Glutamatergic neuron (in vitro differentiated cells): ENCODE results near the gene SLC16A2. TPM values are rescaled to one million over a fixed set of nuclear protein-coding genes. Genes with fewer than 3 reads are reported as not detected.

Experiments used
- DNase-seq: peaks from one replicate; pipeline ENCODE4 v3.0.0; 2022
- H3K27ac Mint-ChIP-seq: one replicate; pipeline ENCODE4 v1.8.0; 2020; ENCODE audit warnings: mild to moderate bottlenecking, mixed read lengths, inconsistent platforms; ENCODE audit not compliant: unreplicated experiment
- H3K27me3 Mint-ChIP-seq: one replicate; pipeline ENCODE4 v1.8.0; 2020; ENCODE audit warnings: mild to moderate bottlenecking, moderate library complexity, mixed read lengths, inconsistent platforms; ENCODE audit not compliant: unreplicated experiment
- H3K36me3 Mint-ChIP-seq: one replicate; pipeline ENCODE4 v1.8.0; 2020; ENCODE audit warnings: mild to moderate bottlenecking, mixed read lengths, inconsistent platforms; ENCODE audit not compliant: unreplicated experiment
- H3K4me1 Mint-ChIP-seq: one replicate; pipeline ENCODE4 v1.8.0; 2020; ENCODE audit warnings: mild to moderate bottlenecking, low read depth, mixed read lengths, inconsistent platforms; ENCODE audit not compliant: unreplicated experiment
- H3K4me3 Mint-ChIP-seq: one replicate; pipeline ENCODE4 v1.8.0; 2020; ENCODE audit warnings: mild to moderate bottlenecking, mixed read lengths, inconsistent platforms; ENCODE audit not compliant: unreplicated experiment
- H3K9me3 Mint-ChIP-seq: one replicate; pipeline ENCODE4 v1.8.0; 2020; ENCODE audit warnings: mild to moderate bottlenecking, moderate library complexity, mixed read lengths, inconsistent platforms; ENCODE audit not compliant: unreplicated experiment
- CTCF ChIP-seq: fragments of 200-600 bp; sonication (generic); IDR thresholded peaks from one replicate; pipeline ENCODE4 v1.5.0; 2021; ENCODE audit not compliant: partially characterized antibody, unreplicated experiment
- total RNA-seq: library from RNA; stranded (reverse); fragmentation: NEBNext Ultra II Directional; extraction: Animal tissue kit (Norgen Biotek cat#: 25700); gene quantifications from one replicate; pipeline ENCODE4 v1.2.1, GENCODE V29; 2021; ENCODE audit not compliant: unreplicated experiment

Gene SLC16A2
- total RNA-seq, 1 donor from 2014 or later = 28.7 TPM

- Mint-ChIP-seq H3K4me1 (peaks cover 4% of the 10 kb centered on the region), H3K36me3 (no peaks in the 10 kb centered on the region), H3K27ac (no peak overlapping the region), H3K27me3 (peaks cover 2% of the 10 kb centered on the region), H3K9me3 (no peaks in the 10 kb centered on the region), H3K4me3 (peak overlapping the region; percentile 71)
- TF ChIP-seq CTCF = no peak
- peak; percentile 24 for DNase-seq
Observed at GRCh38 chrX:74535408-74536151, 114.3 kb downstream of the SLC16A2 start.

GRCh38 chrX:74536152-74536831, 115.0 kb downstream of the SLC16A2 start:
- no peak overlapping the region for H3K27ac Mint-ChIP-seq
- peaks cover 2% of the 10 kb centered on the region for H3K27me3 Mint-ChIP-seq
- H3K36me3 Mint-ChIP-seq = no peaks in the 10 kb centered on the region
- H3K4me3 Mint-ChIP-seq = peak overlapping the region; percentile 65
- TF ChIP-seq CTCF = peak; percentile 48
- peak; percentile 70 for DNase-seq
- H3K9me3 Mint-ChIP-seq = no peaks in the 10 kb centered on the region
- H3K4me1 Mint-ChIP-seq = peaks cover 4% of the 10 kb centered on the region

- TF ChIP-seq CTCF = no peak
- Mint-ChIP-seq H3K36me3 (no peaks in the 10 kb centered on the region), H3K27ac (no peak overlapping the region), H3K9me3 (no peaks in the 10 kb centered on the region), H3K27me3 (peaks cover 2% of the 10 kb centered on the region), H3K4me1 (peaks cover 4% of the 10 kb centered on the region), H3K4me3 (peak overlapping the region; percentile 74)
- peak; percentile 11 for DNase-seq
Observed at GRCh38 chrX:74536832-74537371, 115.6 kb downstream of the SLC16A2 start.

- Mint-ChIP-seq H3K27ac (no peak overlapping the region), H3K4me1 (peaks cover 4% of the 10 kb centered on the region), H3K36me3 (no peaks in the 10 kb centered on the region), H3K27me3 (peaks cover 2% of the 10 kb centered on the region), H3K4me3 (no peak overlapping the region), H3K9me3 (no peaks in the 10 kb centered on the region)
- no peak for DNase-seq
- no peak for TF ChIP-seq CTCF
Observed at GRCh38 chrX:74540635-74541249, 119.4 kb downstream of the SLC16A2 start.
